GM12891 (cell line): ENCODE results near the gene COL15A1.

Source experiments
- PAX5 ChIP-seq: IDR thresholded peaks from 2 replicates; pipeline ENCODE4 v1.6.1; 2011; ENCODE audit warnings: low read length, moderate library complexity, mild to moderate bottlenecking; ENCODE audit not compliant: insufficient read depth, severe bottlenecking
- POLR2A ChIP-seq: IDR thresholded peaks from 2 replicates; pipeline ENCODE4 v1.6.1; 2011; ENCODE audit warnings: low read depth, low read length, control low read depth
- POLR2AphosphoS5 ChIP-seq: IDR thresholded peaks from 2 replicates; pipeline ENCODE4 v1.6.1; 2011; ENCODE audit warnings: low read depth, low read length, control low read depth
- POU2F2 ChIP-seq: IDR thresholded peaks from 2 replicates; pipeline ENCODE4 v1.6.1; 2011; ENCODE audit warnings: low read depth, mild to moderate bottlenecking, control low read depth, low read length, moderate library complexity
- SPI1 ChIP-seq: IDR thresholded peaks from 2 replicates; pipeline ENCODE4 v1.6.1; 2011; ENCODE audit warnings: low read depth, low read length, control low read depth
- TAF1 ChIP-seq: IDR thresholded peaks from 2 replicates; pipeline ENCODE4 v1.6.1; 2011; ENCODE audit warnings: low read depth, low read length, control low read depth

GRCh38 chr9:99116003-99116411, 172.3 kb downstream of the COL15A1 start:
- TF ChIP-seq POLR2A (no peak), POLR2AphosphoS5 (no peak), TAF1 (no peak), SPI1 (no peak), POU2F2 (no peak), PAX5 (no peak)
